ENCODE results near the gene CHORDC1. TPM values are rescaled to one million over a fixed set of nuclear protein-coding genes. Genes with fewer than 3 reads are reported as not detected.
A peak's percentile ranks its signal among the peaks of the same experiment; 100 is the strongest.

The CHORDC1 gene
- total RNA-seq (21.7 TPM), polyA plus RNA-seq (ENCODE audit: insufficient read depth, low read depth, low replicate concordance) (12.3 TPM)
- long read RNA-seq, donor 1 = 0 reads
- long read RNA-seq, donor 2, partial matches to known transcripts = 16 of 19 reads
- long read RNA-seq, donor 2, other reads (novel, unspliced or antisense) = 0 of 19 reads
- long read RNA-seq, donor 3, partial matches to known transcripts = 12 of 17 reads
- long read RNA-seq, donor 3, other reads (novel, unspliced or antisense) = 0 of 17 reads
- long read RNA-seq, donor 4, transcript CHORDC1-201 (11 exons, 2,654 nt) = major isoform, 7 of 12 reads
- long read RNA-seq, donor 4, partial matches to known transcripts = 5 of 12 reads
- long read RNA-seq, donor 4, other reads (novel, unspliced or antisense) = 0 of 12 reads
- long read RNA-seq, donor 5, partial matches to known transcripts = 0 of 1 reads
- long read RNA-seq, donor 5, other reads (novel, unspliced or antisense) = 0 of 1 reads
- long read RNA-seq, donor 6, transcript CHORDC1-201 (11 exons, 2,654 nt) = major isoform, 5 of 10 reads
- long read RNA-seq, donor 6, partial matches to known transcripts = 5 of 10 reads
- long read RNA-seq, donor 6, other reads (novel, unspliced or antisense) = 0 of 10 reads
- long read RNA-seq, donor 7, partial matches to known transcripts = 1 of 4 reads
- long read RNA-seq, donor 7, other reads (novel, unspliced or antisense) = 0 of 4 reads
- long read RNA-seq, donor 8 = 0 reads
- long read RNA-seq, donor 9, partial matches to known transcripts = 0 of 3 reads
- long read RNA-seq, donor 9, other reads (novel, unspliced or antisense) = 0 of 3 reads
- long read RNA-seq, donor 10, full-length matches to known transcripts = 2 of 12 reads
- long read RNA-seq, donor 10, partial matches to known transcripts = 10 of 12 reads
- long read RNA-seq, donor 10, other reads (novel, unspliced or antisense) = 0 of 12 reads

DNA sequence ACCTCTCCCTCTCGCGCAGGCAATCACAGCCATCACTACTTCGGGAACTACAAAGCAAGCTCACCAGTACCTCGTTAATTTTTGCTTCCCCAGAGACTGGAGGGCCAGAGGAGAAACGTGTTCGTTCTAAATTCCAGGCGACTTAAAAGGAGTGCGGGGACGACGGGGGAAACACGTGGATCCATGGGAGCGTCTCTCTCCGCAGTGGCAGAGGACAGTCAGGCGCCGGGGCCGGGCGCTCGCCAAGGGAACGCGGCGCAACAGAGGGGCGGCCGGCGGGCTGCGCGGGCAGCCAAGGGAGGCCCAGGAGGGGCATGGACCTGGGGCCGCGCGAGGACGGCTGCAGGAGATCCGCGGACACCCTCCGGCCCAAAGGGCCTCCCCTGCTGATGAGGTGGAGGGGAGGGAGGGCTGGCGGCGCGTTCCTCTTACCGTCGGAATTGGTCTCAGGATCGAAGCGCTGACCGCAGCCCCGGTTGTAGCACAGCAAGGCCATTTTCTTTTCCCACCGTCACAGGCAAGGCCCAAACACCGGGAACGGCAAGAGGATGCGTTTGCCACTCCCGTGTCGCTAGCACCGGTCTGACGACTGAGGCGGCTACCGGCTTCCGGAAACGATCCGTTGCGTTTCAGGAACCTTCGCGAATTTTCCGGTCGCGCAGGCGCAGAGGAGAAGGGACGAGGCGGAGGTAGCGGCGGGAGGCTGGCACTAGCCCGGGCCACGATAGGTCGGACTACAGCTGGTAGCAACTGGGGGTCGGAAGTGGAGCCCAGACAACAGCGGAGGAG, at the start of gene CHORDC1:
Gene CHORDC1 (minus strand): TSS at position 591 of the 789 bp plus-strand sequence. CDS start 95 bp downstream, at position 496.
- TF ChIP-seq, protein P1, sequence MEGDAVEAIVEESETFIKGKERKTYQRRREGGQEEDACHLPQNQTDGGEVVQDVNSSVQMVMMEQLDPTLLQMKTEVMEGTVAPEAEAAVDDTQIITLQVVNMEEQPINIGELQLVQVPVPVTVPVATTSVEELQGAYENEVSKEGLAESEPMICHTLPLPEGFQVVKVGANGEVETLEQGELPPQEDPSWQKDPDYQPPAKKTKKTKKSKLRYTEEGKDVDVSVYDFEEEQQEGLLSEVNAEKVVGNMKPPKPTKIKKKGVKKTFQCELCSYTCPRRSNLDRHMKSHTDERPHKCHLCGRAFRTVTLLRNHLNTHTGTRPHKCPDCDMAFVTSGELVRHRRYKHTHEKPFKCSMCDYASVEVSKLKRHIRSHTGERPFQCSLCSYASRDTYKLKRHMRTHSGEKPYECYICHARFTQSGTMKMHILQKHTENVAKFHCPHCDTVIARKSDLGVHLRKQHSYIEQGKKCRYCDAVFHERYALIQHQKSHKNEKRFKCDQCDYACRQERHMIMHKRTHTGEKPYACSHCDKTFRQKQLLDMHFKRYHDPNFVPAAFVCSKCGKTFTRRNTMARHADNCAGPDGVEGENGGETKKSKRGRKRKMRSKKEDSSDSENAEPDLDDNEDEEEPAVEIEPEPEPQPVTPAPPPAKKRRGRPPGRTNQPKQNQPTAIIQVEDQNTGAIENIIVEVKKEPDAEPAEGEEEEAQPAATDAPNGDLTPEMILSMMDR (IDR thresholded peaks at IDR 0.05; ENCODE audit: borderline replicate concordance, extremely low read depth, insufficient read depth) = no peak
- Histone ChIP-seq H3K9me3 (ENCODE audit: control insufficient read depth in 2 of 3, insufficient read depth in 1 of 3, low read length in 3 of 3) (no peaks in the 10 kb centered on the region), H3K36me3 (ENCODE audit: control insufficient read depth in 2 of 3, insufficient read depth in 3 of 3, low read length in 3 of 3) (no peaks in the 10 kb centered on the region), H3K4me1 (ENCODE audit: control insufficient read depth in 2 of 3, insufficient read depth in 2 of 3, low read depth in 1 of 3, low read length in 3 of 3) (peaks cover 0 to 14% (median 4%) of the 10 kb centered on the region in 3 donors), H3K27ac (ENCODE audit: low read depth in 2 of 2, low read length in 2 of 2) (peak within 1 kb of the TSS; percentile 95 to 96), H3K9ac (ENCODE audit: low read length in 3 of 3) (peak within 1 kb of the TSS; percentile 92 to 94 (median 92)), H3K27me3 (ENCODE audit: control insufficient read depth, insufficient read depth, low read length) (no peaks in the 10 kb centered on the region), H3K4me3 (ENCODE audit: low read length in 3 of 3) (peak within 1 kb of the TSS; percentile 86 to 94 (median 90))
- FAIRE-seq = no peak
- intact Hi-C loops (cut with DNase I) = no loop called here
- DNase-seq = peak; percentile 90 to 96 (median 95)

DNA sequence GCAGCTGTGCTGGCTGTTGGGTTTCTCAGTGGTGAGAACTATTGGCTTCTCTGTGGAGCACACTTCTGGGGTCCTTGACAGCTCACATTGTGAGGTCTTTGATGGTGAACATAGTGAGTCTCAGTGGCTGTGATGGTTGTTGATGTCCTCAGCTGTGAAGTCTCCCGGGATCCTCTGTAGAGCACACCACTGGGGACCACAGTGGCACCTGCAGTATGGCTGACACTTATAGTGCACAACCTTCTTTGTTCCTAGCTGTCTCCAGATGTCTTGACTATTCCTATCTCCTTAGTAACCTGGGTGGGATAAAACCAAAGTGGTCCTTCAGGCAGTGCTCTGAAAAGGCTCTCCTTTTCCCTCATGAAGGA, 34.3 kb upstream of the CHORDC1 start:
- intact Hi-C loops (cut with DNase I) = no loop called here
- DNase-seq (no peak), FAIRE-seq (no peak)
- Histone ChIP-seq H3K27ac (ENCODE audit: low read depth in 2 of 2, low read length in 2 of 2) (no peak overlapping the region), H3K9ac (ENCODE audit: low read length in 3 of 3) (no peak overlapping the region), H3K4me3 (ENCODE audit: low read length in 3 of 3) (no peak overlapping the region), H3K36me3 (ENCODE audit: control insufficient read depth in 2 of 3, insufficient read depth in 3 of 3, low read length in 3 of 3) (no peaks in the 10 kb centered on the region), H3K9me3 (ENCODE audit: control insufficient read depth in 2 of 3, insufficient read depth in 1 of 3, low read length in 3 of 3) (no peaks in the 10 kb centered on the region), H3K27me3 (ENCODE audit: control insufficient read depth, insufficient read depth, low read length) (no peaks in the 10 kb centered on the region), H3K4me1 (ENCODE audit: control insufficient read depth in 2 of 3, insufficient read depth in 2 of 3, low read depth in 1 of 3, low read length in 3 of 3) (no peaks in the 10 kb centered on the region)
- TF ChIP-seq, protein P1 (IDR thresholded peaks at IDR 0.05; ENCODE audit: borderline replicate concordance, extremely low read depth, insufficient read depth) = no peak

DNA sequence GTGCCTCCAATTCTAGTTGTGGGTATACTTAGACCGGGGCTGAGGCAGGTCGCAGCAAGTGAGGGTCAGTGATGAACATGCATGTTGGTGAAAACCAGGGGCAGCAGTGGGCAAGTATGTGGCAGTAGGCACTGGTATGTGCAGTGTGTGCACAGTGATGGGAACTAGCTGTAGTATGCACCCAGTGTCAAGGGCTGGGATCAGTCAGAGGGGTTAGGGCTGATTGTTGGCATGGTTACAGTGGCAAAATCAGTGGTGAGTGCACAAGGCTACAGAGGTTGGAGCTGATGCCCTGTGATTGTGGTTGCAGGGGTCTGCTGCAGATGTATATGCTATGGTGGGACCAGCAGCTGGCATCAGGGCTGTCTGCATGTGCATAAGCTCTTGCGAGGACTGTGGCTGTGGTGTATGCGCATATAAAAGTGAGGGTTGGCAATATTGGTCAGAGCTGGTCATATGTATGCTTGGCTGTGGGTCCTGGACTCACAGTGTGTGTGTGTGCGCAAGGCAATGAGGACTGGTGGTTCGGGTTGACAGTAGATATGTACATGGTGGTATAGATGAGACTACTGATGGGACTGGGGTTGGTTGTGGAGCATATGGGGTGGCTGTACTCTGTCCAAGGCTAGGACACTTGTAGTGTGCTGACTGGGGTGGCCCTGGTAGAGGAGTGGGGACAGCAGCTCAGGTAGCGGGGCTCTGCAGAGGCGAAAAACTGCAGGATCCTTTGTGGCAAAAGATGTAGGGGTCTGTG, 33.7 kb upstream of the CHORDC1 start:
- intact Hi-C loops (cut with DNase I) = no loop called here
- FAIRE-seq = no peak

More for the DNA sequence above, 33.7 kb upstream of the CHORDC1 start:
- H3K4me1 ChIP-seq (ENCODE audit: control insufficient read depth in 2 of 3, insufficient read depth in 2 of 3, low read depth in 1 of 3, low read length in 3 of 3) = no peaks in the 10 kb centered on the region
- DNase-seq = peak in 1 of 5 donors; percentile 34
- no peak overlapping the region for H3K4me3 ChIP-seq (ENCODE audit: low read length in 3 of 3)
- TF ChIP-seq, protein P1 (IDR thresholded peaks at IDR 0.05; ENCODE audit: borderline replicate concordance, extremely low read depth, insufficient read depth) = no peak
- no peaks in the 10 kb centered on the region for H3K9me3 ChIP-seq (ENCODE audit: control insufficient read depth in 2 of 3, insufficient read depth in 1 of 3, low read length in 3 of 3)
- H3K27ac ChIP-seq (ENCODE audit: low read depth in 2 of 2, low read length in 2 of 2) = no peak overlapping the region
- no peaks in the 10 kb centered on the region for H3K27me3 ChIP-seq (ENCODE audit: control insufficient read depth, insufficient read depth, low read length)
- no peak overlapping the region for H3K9ac ChIP-seq (ENCODE audit: low read length in 3 of 3)
- H3K36me3 ChIP-seq (ENCODE audit: control insufficient read depth in 2 of 3, insufficient read depth in 3 of 3, low read length in 3 of 3) = no peaks in the 10 kb centered on the region
